HepG2 (cell line): ENCODE results near the gene MIEF1. TPM values are rescaled to one million over a fixed set of nuclear protein-coding genes. Genes with fewer than 3 reads are reported as not detected.
A peak's percentile ranks its signal among the peaks of the same experiment; 100 is the strongest.

ENCODE experiments used
- ATAC-seq: fragments of 200-7000 bp; cut with Tn5 transposase; 3 replicates; pipeline ENCODE4 v1.9.1; 2020; ENCODE audit warnings: mild to moderate bottlenecking, moderate library complexity
- BruUV-seq: library from RNA; stranded (reverse); fragments of 400-500 nt; replicated peaks from 2 replicates; lab custom pipeline; 2021; lab: Mats Ljungman, UMichigan
- CTCF ChIA-PET: fragments of 300-600 bp; formaldehyde crosslinking; extraction: SDS; loops from one replicate; lab custom pipeline; 2021; ENCODE audit warnings: low total read pairs, inconsistent platforms, low intra/inter-chr PET ratio; lab: Yijun Ruan, JAX
- POLR2A ChIA-PET: fragments of 350-600 bp; sonication (Branson Sonifier 250); formaldehyde crosslinking; loops from one replicate; lab custom pipeline; 2020; ENCODE audit warnings: antibody characterized with exemption, inconsistent platforms; lab: Yijun Ruan, JAX
- DNase-seq: peaks from one replicate; pipeline ENCODE4 v3.0.0-alpha.2; 2015; ENCODE audit warnings: low spot score
- FAIRE-seq: peaks from 3 replicates; lab custom pipeline; 2011; peaks lifted over from hg19 to GRCh38; lab: Jason Lieb, UNC
- H2AFZ ChIP-seq: one replicate; pipeline ENCODE4 v1.6.1; 2011; ENCODE audit warnings: low read length, inconsistent platforms
- H3K27ac ChIP-seq: fragments of 300-600 bp; 3 replicates; pipeline ENCODE4 v1.8.0; 2011; ENCODE audit warnings: mixed run types, mild to moderate bottlenecking, mixed read lengths, low read length, inconsistent platforms; ENCODE audit not compliant: insufficient read depth; ENCODE audit errors: extremely low read length
- H3K27me3 ChIP-seq, 2 experiments: fragments of 200-600 bp in 1 of 2; 2 replicates in 1 of 2; 3 replicates in 1 of 2; pipeline versions ENCODE4 v1.6.0 to v1.8.0; 2011; ENCODE audit warnings: low read length in 2 of 2, mild to moderate bottlenecking in 2 of 2, moderate library complexity in 2 of 2, inconsistent platforms in 1 of 2; ENCODE audit not compliant: insufficient read depth in 2 of 2, control insufficient read depth in 1 of 2
- H3K36me3 ChIP-seq, 2 experiments: fragments of 200-600 bp in 1 of 2; replicated peaks in 1 of 2; 2 replicates in 1 of 2; 3 replicates in 1 of 2; pipeline versions ENCODE4 v1.5.1 to v1.8.0; 2011; ENCODE audit warnings: low read length in 2 of 2, inconsistent platforms in 1 of 2; ENCODE audit not compliant: insufficient read depth in 2 of 2, control insufficient read depth in 1 of 2
- H3K4me1 ChIP-seq: 2 replicates; pipeline ENCODE4 v1.5.1; 2012; ENCODE audit warnings: low read length, inconsistent platforms; ENCODE audit not compliant: insufficient read depth
- H3K4me2 ChIP-seq: 2 replicates; pipeline ENCODE4 v1.6.0; 2011; ENCODE audit warnings: low read depth, low read length, inconsistent platforms
- H3K4me3 ChIP-seq, 3 experiments: fragments of 200-600 bp in 1 of 3; sonication (generic), shearing (Covaris generic) in 1 of 3; replicated peaks in 1 of 3; 2 replicates each; pipeline ENCODE4 v1.5.1; 2011 to 2016; ENCODE audit warnings: low read length in 3 of 3, inconsistent platforms in 2 of 3, low read depth in 2 of 3, mild to moderate bottlenecking in 2 of 3, control low read depth in 1 of 3, mixed read lengths in 1 of 3; ENCODE audit not compliant: insufficient read depth in 1 of 3
- H3K79me2 ChIP-seq: one replicate; pipeline ENCODE4 v1.6.1; 2011; ENCODE audit warnings: low read length, inconsistent platforms; ENCODE audit not compliant: insufficient read depth
- H3K9ac ChIP-seq: 2 replicates; pipeline ENCODE4 v1.6.0; 2011; ENCODE audit warnings: mild to moderate bottlenecking, low read depth, low read length, inconsistent platforms; ENCODE audit not compliant: insufficient read depth
- H3K9me3 ChIP-seq: 2 replicates; pipeline ENCODE4 v1.5.1; 2012; ENCODE audit warnings: mild to moderate bottlenecking, low read length
- H4K20me1 ChIP-seq: 2 replicates; pipeline ENCODE4 v1.6.0; 2011; ENCODE audit warnings: inconsistent platforms, mild to moderate bottlenecking, low read length, moderate library complexity; ENCODE audit not compliant: insufficient read depth
- AGO2 ChIP-seq: fragments of 200-400 bp; formaldehyde crosslinking; optimal IDR thresholded peaks from 2 replicates; pipeline ENCODE3; 2017; ENCODE audit warnings: mild to moderate bottlenecking, low read depth, low read length, moderate library complexity
- BRCA1 ChIP-seq: sonication (generic); formaldehyde crosslinking; IDR thresholded peaks from 2 replicates; pipeline ENCODE4 v1.4.0; 2020; ENCODE audit warnings: missing genetic modification reagents
- DNMT1 ChIP-seq: sonication (generic); formaldehyde crosslinking; IDR thresholded peaks from 2 replicates; pipeline ENCODE4 v1.5.1; 2020; ENCODE audit warnings: mild to moderate bottlenecking, missing genetic modification reagents
- FLYWCH1 ChIP-seq: sonication (generic); formaldehyde crosslinking; IDR thresholded peaks from 2 replicates; pipeline ENCODE4 v1.8.1; 2023; ENCODE audit warnings: mild to moderate bottlenecking, missing genetic modification reagents
- GABPB1 ChIP-seq: IDR thresholded peaks from 2 replicates; pipeline ENCODE4 v1.6.1; 2016; ENCODE audit warnings: mild to moderate bottlenecking, missing genetic modification reagents, moderate library complexity, missing compliant biosample characterization
- GFI1 ChIP-seq: sonication (generic); formaldehyde crosslinking; IDR thresholded peaks from 2 replicates; pipeline ENCODE4 v1.5.0; 2020; ENCODE audit warnings: missing genetic modification reagents, mild to moderate bottlenecking, borderline replicate concordance
- HCFC1 ChIP-seq: fragments of 150-350 bp; IDR thresholded peaks from 2 replicates; pipeline ENCODE4 v1.6.1; 2014; ENCODE audit warnings: low read depth, low read length
- HDAC2 ChIP-seq: sonication (generic); formaldehyde crosslinking; IDR thresholded peaks from 2 replicates; pipeline ENCODE4 v1.4.0; 2020; ENCODE audit warnings: missing genetic modification reagents
- PRMT3 ChIP-seq: sonication (generic); formaldehyde crosslinking; IDR thresholded peaks from 2 replicates; pipeline ENCODE4 v1.8.1; 2022; ENCODE audit warnings: low read depth, mild to moderate bottlenecking, moderate library complexity, missing genetic modification reagents, borderline replicate concordance
- PTBP1 ChIP-seq: fragments of 200-400 bp; formaldehyde crosslinking; IDR thresholded peaks from 2 replicates; pipeline ENCODE4 v1.6.1; 2018; ENCODE audit warnings: low read length, low read depth; ENCODE audit not compliant: poor library complexity, severe bottlenecking
- RBM22 ChIP-seq: fragments of 200-400 bp; formaldehyde crosslinking; optimal IDR thresholded peaks from 2 replicates; pipeline ENCODE3; 2017; ENCODE audit warnings: mild to moderate bottlenecking, low read length, moderate library complexity
- SAFB2 ChIP-seq: sonication (generic); formaldehyde crosslinking; IDR thresholded peaks from 2 replicates; pipeline ENCODE4 v1.5.1; 2020; ENCODE audit warnings: missing genetic modification reagents, low read depth, mild to moderate bottlenecking, borderline replicate concordance
- SNAPC2 ChIP-seq: sonication (generic); formaldehyde crosslinking; IDR thresholded peaks from 2 replicates; pipeline ENCODE4 v1.8.1; 2022; ENCODE audit warnings: mild to moderate bottlenecking, missing genetic modification reagents
- SOX5 ChIP-seq: IDR thresholded peaks from 2 replicates; pipeline ENCODE4 v1.6.1; 2016; ENCODE audit warnings: borderline replicate concordance
- SP4 ChIP-seq: sonication (generic); formaldehyde crosslinking; IDR thresholded peaks from 2 replicates; pipeline ENCODE4 v1.8.1; 2023; ENCODE audit warnings: mild to moderate bottlenecking, missing genetic modification reagents
- SPEN ChIP-seq: sonication (generic); formaldehyde crosslinking; IDR thresholded peaks from 2 replicates; pipeline ENCODE4 v1.5.1; 2020; ENCODE audit warnings: low read depth, mild to moderate bottlenecking, missing genetic modification reagents
- SSRP1 ChIP-seq: IDR thresholded peaks from 2 replicates; pipeline ENCODE4 v1.6.1; 2016; ENCODE audit warnings: control low read depth
- STAT5B ChIP-seq: sonication (generic); formaldehyde crosslinking; IDR thresholded peaks from 2 replicates; pipeline ENCODE4 v1.4.0; 2020; ENCODE audit warnings: missing genetic modification reagents
- THAP7 ChIP-seq: sonication (generic); formaldehyde crosslinking; IDR thresholded peaks from 2 replicates; pipeline ENCODE4 v1.8.1; 2023; ENCODE audit warnings: mild to moderate bottlenecking, missing genetic modification reagents
- ZNF256 ChIP-seq: sonication (generic); formaldehyde crosslinking; conservative IDR thresholded peaks from 2 replicates; pipeline ENCODE4 v1.4.0; 2020; ENCODE audit warnings: missing genetic modification reagents
- ZNF510 ChIP-seq: sonication (generic); formaldehyde crosslinking; IDR thresholded peaks from 2 replicates; pipeline ENCODE4 v1.4.0; 2020; ENCODE audit warnings: low read depth, mild to moderate bottlenecking, missing genetic modification reagents
- ZNF576 ChIP-seq: sonication (generic); formaldehyde crosslinking; IDR thresholded peaks from 2 replicates; pipeline ENCODE4 v1.4.0; 2020; ENCODE audit warnings: mild to moderate bottlenecking, missing genetic modification reagents
- ZNF724P ChIP-seq: sonication (generic); formaldehyde crosslinking; IDR thresholded peaks from 2 replicates; pipeline ENCODE4 v1.8.0; 2022; ENCODE audit warnings: missing genetic modification reagents, borderline replicate concordance
- ZNF775 ChIP-seq: sonication (generic); formaldehyde crosslinking; IDR thresholded peaks from 2 replicates; pipeline ENCODE4 v1.4.0; 2020; ENCODE audit warnings: missing genetic modification reagents, mild to moderate bottlenecking, moderate library complexity, borderline replicate concordance
- ZNF784 ChIP-seq: sonication (generic); formaldehyde crosslinking; IDR thresholded peaks from 2 replicates; pipeline ENCODE4 v1.5.1; 2020; ENCODE audit warnings: missing genetic modification reagents, mild to moderate bottlenecking, borderline replicate concordance
- WGBS: methylation state at CpG from one replicate; pipeline ENCODE4 v1.1.6; 2017; ENCODE audit warnings: low lambda C conversion rate; 5-methylcytosine and 5-hydroxymethylcytosine counted together
- in situ Hi-C: cut with HindIII; loops from 2 replicates; pipeline ENCODE4 v1.10.0; 2017; ENCODE audit warnings: low pct_unique_long_range_greater_than_20kb; ENCODE audit not compliant: extremely low pct_ligation_motif_present
- intact Hi-C: fragments of 100-400 bp; cut with micrococcal nuclease; formaldehyde crosslinking; loops from one replicate; pipeline ENCODE4 v1.10.0; 2022; ENCODE audit not compliant: unreplicated experiment
- polyA plus RNA-seq, 8 experiments: library from polyadenylated mRNA; depleted of rRNA in 3 of 8; stranded (reverse) in 7 of 8; unstranded in 1 of 8; fragments of >200 nt; fragmentation: Illumina TruSeq in 4 of 8; extraction: Trizol in 4 of 8; gene quantifications; 2 replicates each; pipeline versions ENCODE4 v1.2.1 to v1.2.3, GENCODE V29; 2011 to 2016; ENCODE audit warnings: low read depth in 4 of 8, missing spikeins in 1 of 8, mixed read lengths in 1 of 8; ENCODE audit not compliant: insufficient read depth in 1 of 8
- total RNA-seq, 5 experiments: library from RNA; depleted of rRNA; stranded (reverse); fragments of >200 nt; fragmentation: Illumina TruSeq; extraction: Trizol; gene quantifications; 2 replicates each; pipeline ENCODE4 v1.2.3, GENCODE V29; 2016; ENCODE audit warnings: low read depth in 1 of 5

The MIEF1 gene
- total and polyA plus RNA-seq, 2 of the 13 experiments (the other 11 are each of a cell fraction or from before 2014, with no cell fraction given) = 21.7 to 34.8 TPM

GRCh38 chr22:39529487-39529851 is 27.4 kb downstream of the MIEF1 start:
- DNase-seq (no peak), FAIRE-seq (no peak), ATAC-seq (no peak)
- WGBS = 83% methylated on average over 1 of the region's 17 CpGs
- H2AFZ ChIP-seq = no peak overlapping the region
- H4K20me1 ChIP-seq = peaks cover 36% of the 10 kb centered on the region
- intact Hi-C loops = loop anchor here (1.0 kb wide), 1 partner anchor 36 kb away; no protein-coding TSS in a partner anchor
- 0 out of 6 replicates have a peak overlapping the region, but pooled peaks of 1 of the 3 experiments have one; percentile 9 for H3K4me3 ChIP-seq
- POLR2A ChIA-PET = interaction anchor here (0.8 to 11.2 kb wide), 10 partner anchors 9 to 515 kb away, joined by 3 to 167 read pairs (median 6); partner anchors contain the start of genes ATF4, MIEF1, RPL3 and TAB1
- no peak overlapping the region for H3K9ac ChIP-seq
- H3K79me2 ChIP-seq = peaks cover 21% of the 10 kb centered on the region
- H3K4me2 ChIP-seq = peak overlapping the region; percentile 59
- H3K4me1 ChIP-seq = peaks cover 83% of the 10 kb centered on the region
- in situ Hi-C loops = no loop called here
- CTCF ChIA-PET = interaction anchor here (1.6 to 3.3 kb wide), 2 partner anchors 33 to 36 kb away, joined by 18 to 24 read pairs; no protein-coding TSS in a partner anchor
- peaks cover 2 to 15% of the 10 kb centered on the region in 2 experiments for H3K36me3 ChIP-seq
- H3K27me3 ChIP-seq = no peaks in the 10 kb centered on the region; a peak in 1 of 5 replicates
- no TSS peak for BruUV-seq
- H3K27ac ChIP-seq = no peak overlapping the region
- H3K9me3 ChIP-seq = no peaks in the 10 kb centered on the region
- TF ChIP-seq GABPB1 (CRISPR knock-in tag) (no peak), PTBP1 (peak; percentile 10), SSRP1 (no peak), ZNF510 (CRISPR knock-in tag) (0 out of 2 replicates have a peak, but pooled peaks have one; percentile 7), DNMT1 (CRISPR knock-in tag) (peak; percentile 15; the same call in 1 of the 2 replicates), SOX5 (CRISPR knock-in tag) (no peak), GFI1 (no peak), ZNF576 (CRISPR knock-in tag) (0 out of 2 replicates have a peak, but pooled peaks have one; percentile 9), PRMT3 (CRISPR knock-in tag) (no peak), STAT5B (CRISPR knock-in tag) (no peak), SAFB2 (CRISPR knock-in tag) (0 out of 2 replicates have a peak, but pooled peaks have one; percentile 16), RBM22 (no peak), HDAC2 (CRISPR knock-in tag) (no peak), SNAPC2 (no peak), ZNF784 (CRISPR knock-in tag) (no peak), BRCA1 (CRISPR knock-in tag) (no peak), FLYWCH1 (CRISPR knock-in tag) (0 out of 2 replicates have a peak, but pooled peaks have one; percentile 11), HCFC1 (no peak), AGO2 (peak; percentile 36), ZNF724P (0 out of 2 replicates have a peak, but pooled peaks have one; percentile 22), SPEN (CRISPR knock-in tag) (no peak; the same call in 1 of the 2 replicates), ZNF256 (no peak), THAP7 (CRISPR knock-in tag) (peak; percentile 22), ZNF775 (CRISPR knock-in tag) (no peak), SP4 (CRISPR knock-in tag) (peak; percentile 39; the same call in 1 of the 2 replicates)
